HCEC 1CT (cell line): ENCODE measurements around the gene SNX11.

Experiments used
- DNase-seq: peaks from one replicate; pipeline ENCODE4 v3.0.0-alpha.2; 2017

Gene SNX11

DNA sequence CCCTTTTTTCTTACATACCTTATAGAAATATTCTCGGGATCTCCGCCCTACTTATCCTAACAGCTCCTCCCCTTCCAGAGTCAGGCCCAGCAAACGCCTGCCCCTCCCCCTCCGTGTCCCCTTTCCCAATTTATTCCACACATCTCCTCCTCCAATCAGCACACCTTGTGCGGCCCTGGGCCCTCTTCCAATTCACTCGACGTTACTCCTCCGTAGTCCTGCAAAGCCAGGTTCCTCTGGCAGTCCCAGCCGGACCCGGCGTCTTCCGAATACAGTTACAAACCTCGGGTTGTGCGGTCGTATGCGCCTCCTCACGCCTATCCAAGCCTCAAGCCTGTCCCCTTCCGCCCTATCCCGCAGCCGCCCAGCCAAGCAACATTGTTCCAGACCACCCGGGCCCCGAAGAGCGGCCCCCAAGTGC is 7.0 kb upstream of the SNX11 start:
- DNase-seq: peak; percentile 53

GRCh38 chr17:48101012-48101720 is 6.4 kb upstream of the SNX11 start, which contains the start of gene CBX1:
Gene CBX1, minus strand, starts transcription at chr17:48101478. Its CDS starts 24,474 bp downstream, at chr17:48077004.
- peak; percentile 91 for DNase-seq

- no peak for DNase-seq
Observed at GRCh38 chr17:48102043-48102750, 5.4 kb upstream of the SNX11 start.

DNA sequence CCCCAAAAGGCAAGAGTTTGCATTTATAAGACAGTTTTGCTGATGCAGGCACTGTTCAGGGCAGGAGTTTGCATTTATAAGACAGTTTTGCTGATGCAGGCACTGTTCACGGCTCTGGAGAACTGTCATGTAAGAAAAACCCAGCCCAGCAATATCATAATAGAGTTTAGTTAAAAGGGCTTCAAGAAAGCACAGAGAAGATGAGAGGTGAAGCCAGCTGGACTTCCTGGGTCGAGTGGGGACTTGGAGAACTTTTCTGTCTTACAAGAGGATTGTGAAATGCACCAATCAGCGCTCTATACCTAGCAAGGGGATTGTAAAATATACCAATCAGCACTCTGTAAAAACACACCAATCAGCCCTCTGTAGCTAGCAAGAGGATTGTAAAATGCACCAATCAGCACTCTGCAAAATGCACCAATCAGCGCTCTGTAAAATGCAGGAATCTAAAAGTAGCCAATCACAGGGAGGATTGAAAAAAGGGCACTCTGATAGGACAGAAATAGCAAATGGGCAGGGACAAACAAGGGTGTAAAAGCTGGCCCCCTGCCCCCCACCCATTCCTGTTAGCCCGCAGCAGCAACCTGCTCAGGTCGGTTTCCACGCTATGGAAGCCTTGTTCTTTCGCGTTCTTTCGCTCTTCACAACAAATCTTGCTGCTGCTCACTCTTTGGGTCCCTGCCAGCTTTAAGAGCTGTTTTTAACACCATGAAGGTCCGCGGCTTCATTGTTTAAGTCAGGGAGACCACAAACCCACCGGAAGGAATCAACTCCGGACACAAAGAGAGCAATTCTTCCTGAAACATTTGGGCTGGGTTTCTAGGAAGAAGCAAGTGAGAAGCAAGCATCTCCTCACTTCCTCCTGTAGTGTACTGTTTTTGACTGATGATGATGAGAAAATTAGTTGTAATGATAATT is 4.5 kb upstream of the SNX11 start:
- DNase-seq: no peak

GRCh38 chr17:48104440-48104839 is 3.1 kb upstream of the SNX11 start:
- DNase-seq: no peak

DNA sequence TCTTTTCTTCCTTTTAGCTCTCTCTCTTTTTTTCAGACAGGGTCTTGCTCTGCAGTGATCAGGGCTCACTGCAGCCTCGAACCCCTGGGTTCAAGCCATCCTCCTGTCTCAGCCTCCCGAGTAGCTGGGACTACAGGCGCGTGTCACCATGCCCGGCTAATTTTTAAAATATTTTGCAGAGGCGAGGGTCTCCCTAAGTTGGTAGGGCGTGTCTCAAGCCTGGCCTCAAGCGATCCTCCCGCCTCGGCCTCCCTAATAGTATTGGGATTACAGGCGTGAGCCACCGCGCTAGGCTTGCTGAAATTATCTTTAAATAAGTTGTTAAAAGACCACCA is 797 bp upstream of the SNX11 start:
- no peak for DNase-seq

GRCh38 chr17:48110761-48111160 is 3.2 kb downstream of the SNX11 start:
- no peak for DNase-seq

- DNase-seq: no peak
Observed at GRCh38 chr17:48111937-48112241, 4.3 kb downstream of the SNX11 start.

- no peak for DNase-seq
Observed at GRCh38 chr17:48113201-48113676, 5.7 kb downstream of the SNX11 start.

GRCh38 chr17:48121923-48122664 is 14.5 kb downstream of the SNX11 start:
- no peak for DNase-seq

DNA sequence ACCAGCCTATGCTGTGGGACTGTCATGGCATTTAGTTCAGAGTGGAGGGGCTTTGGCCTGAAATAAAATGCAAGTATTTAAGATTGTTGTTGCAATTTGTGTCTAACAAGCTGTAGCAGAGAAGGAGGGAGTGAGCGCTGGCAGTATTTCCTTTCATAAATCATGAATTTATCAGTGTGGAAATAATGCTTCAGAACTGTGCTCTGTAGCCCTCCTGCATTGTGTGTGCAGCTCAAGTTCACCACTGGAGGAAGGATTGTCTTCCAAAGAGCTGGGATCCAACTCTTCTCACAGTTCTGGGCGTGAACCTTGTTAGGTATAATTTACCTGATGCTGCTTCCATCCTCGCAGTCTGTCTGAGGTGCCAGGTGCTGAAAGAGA is 15.1 kb downstream of the SNX11 start:
- DNase-seq: no peak

DNA sequence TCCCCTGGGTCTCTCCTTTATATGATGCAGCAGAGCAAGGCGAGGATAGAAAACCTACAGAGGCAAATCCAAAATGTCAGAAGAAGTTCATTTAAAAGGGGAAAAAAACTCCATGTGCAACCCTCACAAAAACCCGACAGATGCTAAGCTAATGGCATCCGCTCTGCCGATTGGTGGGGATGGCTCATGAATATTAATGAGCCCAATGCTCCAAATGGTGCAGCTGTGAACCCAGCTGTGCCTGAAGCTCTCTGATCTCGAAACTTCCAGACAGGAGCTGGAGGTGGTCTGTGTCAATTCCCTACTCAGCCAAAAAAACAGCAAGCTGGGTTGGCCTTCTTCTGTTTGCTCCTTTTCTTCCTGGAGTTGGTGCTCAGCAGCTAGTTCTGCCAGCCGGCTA is 15.5 kb downstream of the SNX11 start:
- no peak for DNase-seq

DNA sequence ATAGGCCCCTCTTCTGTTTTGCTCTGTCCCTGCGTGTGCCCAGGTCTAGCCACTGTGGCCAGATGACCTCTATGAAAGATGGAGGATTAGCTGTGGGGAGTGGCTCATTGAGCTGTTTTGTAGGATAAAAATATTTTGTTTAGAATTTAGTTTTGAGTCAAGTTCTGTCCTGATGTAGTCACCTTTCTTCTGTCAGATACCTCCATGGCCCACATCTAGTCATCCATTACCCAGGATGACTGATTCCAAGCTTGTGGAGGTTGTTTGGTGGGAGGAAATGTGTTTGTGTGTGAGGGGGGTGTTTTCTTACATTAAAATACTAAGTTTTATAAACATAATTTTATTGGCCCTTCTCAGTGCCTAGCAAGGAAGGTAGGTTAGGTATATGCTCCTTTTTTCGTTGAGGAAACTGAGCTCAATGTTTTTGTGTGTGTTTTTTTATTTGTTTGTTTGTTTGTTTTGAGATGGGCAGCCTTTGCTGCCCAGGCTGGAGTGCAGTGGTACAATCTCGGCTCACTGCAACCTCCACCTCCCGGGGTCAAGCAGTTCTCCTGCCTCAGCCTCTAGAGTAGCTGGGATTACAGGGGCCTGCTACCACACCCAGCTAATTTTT is 16.3 kb downstream of the SNX11 start:
- no peak for DNase-seq

DNA sequence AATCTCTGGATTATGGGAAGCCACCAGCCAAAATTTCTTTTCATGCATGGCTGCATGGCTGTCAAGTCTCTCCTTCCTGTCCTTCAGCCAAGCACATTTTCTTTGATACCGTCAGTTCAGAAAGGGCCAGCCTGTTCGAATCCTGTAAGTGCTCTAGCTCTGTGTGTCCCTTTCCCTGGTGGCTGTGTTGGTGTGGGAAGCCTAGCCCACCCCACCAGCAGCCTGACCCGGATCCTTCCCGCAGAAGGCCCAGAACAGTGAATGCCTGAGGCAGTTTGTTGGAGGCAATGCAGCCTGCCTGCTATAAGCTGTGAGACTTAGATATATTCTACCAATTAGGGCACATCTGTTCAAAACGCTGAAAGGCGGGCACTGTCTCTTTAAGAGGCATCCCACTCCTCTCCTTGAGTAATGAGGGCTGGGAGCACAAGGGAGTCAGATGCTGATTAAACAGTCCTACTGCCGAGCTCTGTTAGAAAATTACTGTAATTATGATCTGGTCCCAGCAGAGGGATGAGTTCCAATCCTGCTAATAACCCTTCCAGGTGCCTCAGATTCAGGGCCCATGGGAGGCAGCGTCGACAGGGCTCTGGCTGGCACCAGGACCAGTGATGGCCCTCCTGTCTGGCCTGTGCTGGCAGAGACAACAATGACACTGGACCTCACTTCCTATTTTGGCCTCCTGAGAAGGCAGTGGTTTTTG is 18.4 kb downstream of the SNX11 start:
- no peak for DNase-seq

GRCh38 chr17:48126532-48126850 is 18.9 kb downstream of the SNX11 start:
- no peak for DNase-seq

GRCh38 chr17:48127371-48128051 is 19.9 kb downstream of the SNX11 start:
- no peak for DNase-seq

DNA sequence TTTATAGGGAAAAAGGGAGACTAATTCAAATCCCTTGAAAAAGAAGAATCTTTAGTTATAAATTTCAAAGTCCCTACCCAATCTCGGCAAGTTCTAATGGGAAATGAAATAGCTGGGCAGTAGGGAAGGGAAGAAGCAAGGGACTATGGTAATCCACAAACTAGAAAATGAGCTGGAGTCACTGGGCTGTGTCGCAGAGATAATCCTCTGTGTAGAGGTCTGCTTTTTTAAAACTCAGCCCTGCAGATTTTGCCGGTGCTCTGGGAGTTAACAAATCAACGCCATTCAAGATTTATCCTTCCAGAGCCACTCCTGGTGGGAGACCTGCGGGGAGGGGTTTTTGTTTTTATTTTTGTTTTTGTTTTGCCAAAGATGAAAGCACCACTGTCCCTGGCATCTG is 20.8 kb downstream of the SNX11 start:
- DNase-seq: no peak

GRCh38 chr17:48129981-48130380 is 22.4 kb downstream of the SNX11 start:
- no peak for DNase-seq

GRCh38 chr17:48131216-48131824 is 23.8 kb downstream of the SNX11 start:
- DNase-seq: peak; percentile 46

- DNase-seq: no peak
Observed at GRCh38 chr17:48132385-48132784, 24.8 kb downstream of the SNX11 start.

- DNase-seq: no peak
Observed at GRCh38 chr17:48134912-48135480, 27.4 kb downstream of the SNX11 start.
